ENCODE data around the gene VAV3.

VAV3 gene

GRCh38 chr1:107807405-107807804, 157.6 kb downstream of the VAV3 start:
- TF ChIP-seq CTCF (IDR thresholded peaks at IDR 0.05; ENCODE audit: control insufficient read depth, extremely low read depth, insufficient read depth) = no peak
- no peak overlapping the region for H3K4me3 ChIP-seq (ENCODE audit: low read depth, low read length)
- no peak for DNase-seq (ENCODE audit: low read depth)

- no peak for DNase-seq (ENCODE audit: low read depth)
- TF ChIP-seq CTCF (IDR thresholded peaks at IDR 0.05; ENCODE audit: control insufficient read depth, extremely low read depth, insufficient read depth) = no peak
- no peak overlapping the region for H3K4me3 ChIP-seq (ENCODE audit: low read depth, low read length)
Measured at GRCh38 chr1:107806902-107807301, 158.1 kb downstream of the VAV3 start.

GRCh38 chr1:107804741-107805140, 160.2 kb downstream of the VAV3 start:
- no peak for DNase-seq (ENCODE audit: low read depth)
- H3K4me3 ChIP-seq (ENCODE audit: low read depth, low read length) = no peak overlapping the region
- no peak for TF ChIP-seq CTCF (IDR thresholded peaks at IDR 0.05; ENCODE audit: control insufficient read depth, extremely low read depth, insufficient read depth)

GRCh38 chr1:107804134-107804533, 160.8 kb downstream of the VAV3 start:
- TF ChIP-seq CTCF (IDR thresholded peaks at IDR 0.05; ENCODE audit: control insufficient read depth, extremely low read depth, insufficient read depth) = no peak
- H3K4me3 ChIP-seq (ENCODE audit: low read depth, low read length) = no peak overlapping the region
- DNase-seq (ENCODE audit: low read depth) = no peak

GRCh38 chr1:107803579-107803978, 161.4 kb downstream of the VAV3 start:
- no peak for DNase-seq (ENCODE audit: low read depth)
- H3K4me3 ChIP-seq (ENCODE audit: low read depth, low read length) = no peak overlapping the region
- TF ChIP-seq CTCF (IDR thresholded peaks at IDR 0.05; ENCODE audit: control insufficient read depth, extremely low read depth, insufficient read depth) = no peak

GRCh38 chr1:107802654-107803053, 162.3 kb downstream of the VAV3 start:
- no peak for DNase-seq (ENCODE audit: low read depth)
- H3K4me3 ChIP-seq (ENCODE audit: low read depth, low read length) = no peak overlapping the region
- no peak for TF ChIP-seq CTCF (IDR thresholded peaks at IDR 0.05; ENCODE audit: control insufficient read depth, extremely low read depth, insufficient read depth)

GRCh38 chr1:107795994-107796393, 169.0 kb downstream of the VAV3 start:
- TF ChIP-seq CTCF (IDR thresholded peaks at IDR 0.05; ENCODE audit: control insufficient read depth, extremely low read depth, insufficient read depth) = no peak
- DNase-seq (ENCODE audit: low read depth) = no peak
- no peak overlapping the region for H3K4me3 ChIP-seq (ENCODE audit: low read depth, low read length)

Data from LNCaP clone FGC (cell line).